Activated CD8-positive, alpha-beta memory T cell treated with anti-CD3 and anti-CD28 coated beads, Interleukin-2, amount 50 U/mL, for 1 hour (primary cell): ENCODE measurements around the gene BARHL2.

Experiments
- DNase-seq: peaks from one replicate; pipeline ENCODE4 v3.0.0-alpha.2; 2020; ENCODE audit errors: extremely low read depth

Gene BARHL2

GRCh38 chr1:90716552-90717355 lies at the start of gene BARHL2:
Gene BARHL2, minus strand, starts transcription at chr1:90717302. Its CDS starts 107 bp downstream, at chr1:90717195.
- DNase-seq, result no peak

GRCh38 chr1:90763930-90764329 lies 46.8 kb upstream of the BARHL2 start:
- no peak for DNase-seq

DNA sequence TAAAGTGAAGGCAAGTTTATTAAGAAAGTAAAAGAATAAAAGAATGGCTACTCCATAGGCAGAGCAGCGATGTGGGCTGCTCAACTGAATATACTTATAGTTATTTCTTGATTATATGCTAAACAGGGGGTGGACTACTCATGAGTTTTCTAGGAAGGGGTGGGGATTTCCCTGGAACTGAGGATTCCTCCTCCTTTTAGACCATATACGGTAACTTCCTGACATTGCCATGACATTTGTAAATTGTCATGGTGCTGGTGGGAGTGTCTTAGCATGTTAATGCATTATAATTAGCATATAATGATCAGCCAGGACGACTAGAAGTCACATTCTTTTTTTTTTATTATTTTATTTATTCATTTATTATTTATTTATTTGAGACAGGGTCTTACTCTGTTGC lies 46.4 kb upstream of the BARHL2 start:
- no peak for DNase-seq

- no peak for DNase-seq
Measured at GRCh38 chr1:90761781-90762589, 44.9 kb upstream of the BARHL2 start.

- no peak for DNase-seq
Measured at GRCh38 chr1:90761156-90761555, 44.1 kb upstream of the BARHL2 start.

DNA sequence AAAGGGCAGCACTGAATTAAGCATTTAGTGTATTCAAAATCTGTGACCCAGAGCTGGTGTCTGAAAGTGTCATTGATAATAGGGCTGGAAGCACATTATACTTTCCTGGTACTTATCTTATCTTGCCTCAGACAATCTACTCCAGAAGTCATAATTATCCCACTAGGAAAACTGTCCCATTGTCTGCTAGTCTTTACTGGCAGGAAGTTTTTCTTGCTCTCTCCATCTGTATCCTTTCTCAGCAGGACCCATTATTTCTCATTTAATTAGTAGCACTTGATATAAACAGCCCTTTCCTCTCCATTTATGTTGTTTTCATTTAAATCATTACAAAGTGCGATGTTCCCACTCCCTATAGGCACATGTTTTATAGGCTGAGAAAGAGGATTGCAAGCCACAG lies 36.5 kb upstream of the BARHL2 start:
- DNase-seq, result no peak

GRCh38 chr1:90748668-90749067 lies 31.6 kb upstream of the BARHL2 start:
- DNase-seq, result no peak

- DNase-seq, result no peak
Measured at GRCh38 chr1:90746857-90747256, 29.8 kb upstream of the BARHL2 start.

- no peak for DNase-seq
Measured at GRCh38 chr1:90745972-90746371, 28.9 kb upstream of the BARHL2 start.

GRCh38 chr1:90732136-90732535 lies 15.0 kb upstream of the BARHL2 start:
- no peak for DNase-seq

GRCh38 chr1:90731382-90732050 lies 14.4 kb upstream of the BARHL2 start:
- no peak for DNase-seq

DNA sequence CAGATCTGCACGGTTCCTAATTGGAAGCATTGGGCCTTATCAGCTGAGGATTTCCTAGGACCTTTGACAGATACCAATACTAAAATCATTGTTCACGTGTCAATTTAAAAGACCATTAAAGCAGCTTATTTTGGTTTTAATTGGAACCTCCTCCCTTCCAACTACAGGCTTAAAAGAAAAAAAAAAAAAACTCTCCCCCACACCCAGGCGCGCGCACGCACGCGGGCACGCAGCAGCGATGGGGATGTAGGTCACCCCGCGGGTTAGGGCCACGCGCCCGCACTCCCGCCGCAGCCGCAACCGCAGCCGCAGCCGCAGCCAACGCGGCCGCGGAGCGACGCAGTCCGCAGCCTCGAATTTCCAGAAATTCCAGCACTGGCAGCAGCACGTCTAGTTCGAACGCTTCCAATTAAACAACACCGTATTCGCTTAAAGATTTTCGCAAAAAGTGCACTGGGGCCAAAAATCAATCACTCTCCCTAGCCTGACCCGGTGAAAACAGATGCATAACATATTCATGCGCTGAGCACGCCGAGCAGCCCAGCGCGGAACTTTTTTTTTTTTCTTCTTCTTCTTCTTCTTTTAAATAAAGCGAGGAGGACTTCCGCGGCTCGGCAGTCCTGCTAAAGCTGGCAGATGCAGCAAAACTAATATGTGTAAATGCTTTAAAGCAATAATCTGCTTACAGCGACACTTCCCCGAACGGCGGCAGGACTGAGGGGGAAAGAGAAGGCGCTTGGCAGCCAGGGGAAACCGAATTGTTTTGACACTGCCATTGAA lies 13.3 kb upstream of the BARHL2 start:
- no peak for DNase-seq

- no peak for DNase-seq
Measured at GRCh38 chr1:90729504-90730242, 12.6 kb upstream of the BARHL2 start.

- DNase-seq, result no peak
Measured at GRCh38 chr1:90728502-90729287, 11.6 kb upstream of the BARHL2 start.

DNA sequence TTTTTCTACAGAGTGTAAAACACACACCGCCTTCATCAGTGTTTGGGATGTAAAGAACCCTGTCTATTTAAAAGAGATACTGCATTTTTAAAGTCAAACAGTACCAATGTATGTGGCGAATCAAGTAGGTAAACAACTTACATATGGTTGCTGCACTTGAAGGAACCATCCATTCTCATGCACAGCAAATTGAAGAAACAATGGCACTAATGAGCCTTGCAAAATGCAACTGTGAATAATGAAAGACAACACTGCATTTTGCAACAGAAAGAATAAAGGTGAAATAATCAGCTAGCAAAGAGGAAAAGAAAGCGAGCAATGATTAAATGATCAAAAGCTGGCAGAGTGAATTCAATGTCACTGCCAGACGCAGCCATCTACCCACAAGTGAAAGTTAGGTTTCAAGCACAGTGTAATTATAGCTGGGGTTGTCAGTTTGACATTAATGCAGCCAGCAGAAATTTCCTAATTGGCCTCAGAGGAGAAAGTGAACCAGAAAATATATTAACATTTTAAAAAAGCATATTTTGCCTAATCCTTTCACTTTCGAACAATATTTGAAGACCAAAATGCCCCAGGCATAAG lies 10.9 kb upstream of the BARHL2 start:
- DNase-seq, result no peak

- DNase-seq, result no peak
Measured at GRCh38 chr1:90726986-90727480, 9.9 kb upstream of the BARHL2 start.

DNA sequence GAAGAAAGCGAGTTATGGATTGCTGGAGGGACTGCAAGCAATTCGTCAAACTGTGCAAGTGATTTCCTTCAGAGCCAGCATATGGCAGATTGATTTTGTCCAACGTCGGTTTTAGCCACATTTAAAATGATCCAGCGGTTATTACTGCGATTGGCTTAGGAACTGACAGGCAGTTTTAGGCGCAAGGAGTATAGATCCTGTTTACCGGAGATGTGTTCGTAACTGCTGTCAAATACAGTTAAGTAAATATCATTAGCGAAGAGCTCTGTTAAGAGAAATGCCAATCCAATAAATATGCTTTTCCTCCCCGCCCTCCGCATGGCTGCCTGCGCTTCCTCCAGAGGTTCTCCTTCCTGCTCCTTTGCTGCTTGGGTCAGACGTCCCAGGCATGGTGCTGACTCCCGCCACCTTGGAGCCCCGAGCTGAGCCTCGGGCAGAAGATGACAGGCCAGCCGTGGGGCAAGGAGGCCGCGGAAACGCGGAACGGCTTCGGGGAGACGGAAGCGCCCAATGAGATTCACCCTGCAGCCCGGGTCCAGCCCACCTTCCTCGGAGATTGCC lies 9.4 kb upstream of the BARHL2 start:
- DNase-seq, result no peak

DNA sequence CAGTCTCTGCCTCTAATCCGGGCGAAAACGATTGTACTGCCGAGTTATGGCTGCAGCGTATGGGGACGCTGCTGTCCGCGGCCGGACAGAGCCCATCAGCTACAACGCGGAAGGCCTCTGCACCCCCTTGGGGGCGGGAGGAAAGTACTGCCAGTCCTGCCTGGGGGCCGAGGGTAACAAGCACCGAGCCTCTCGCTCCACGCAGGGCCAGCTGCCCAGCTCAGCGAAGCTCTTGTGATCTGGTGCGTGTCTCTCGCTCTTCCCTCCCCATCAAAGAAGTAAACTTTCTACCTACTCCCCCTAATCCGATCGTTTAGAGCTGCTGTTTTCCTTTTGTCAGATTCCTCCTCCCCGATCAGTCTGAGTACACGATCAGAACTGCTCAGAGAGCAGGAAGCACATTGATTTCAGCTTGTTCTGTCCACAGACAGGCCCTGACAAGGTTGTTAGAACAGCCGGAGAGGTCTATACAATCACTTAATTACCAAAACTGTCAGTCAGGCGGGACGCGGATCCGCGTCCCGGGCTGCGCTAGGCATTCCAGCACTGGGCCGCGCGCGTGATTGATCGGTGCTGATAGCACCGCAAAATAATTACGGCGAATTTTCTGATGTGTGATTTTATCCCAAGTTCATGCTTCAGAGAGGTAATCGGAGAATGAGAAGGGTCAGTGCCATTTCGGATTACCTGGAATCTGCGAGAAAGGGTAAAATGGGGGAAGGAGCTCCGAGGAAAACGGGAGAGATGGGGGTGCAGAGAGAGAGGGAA lies 8.7 kb upstream of the BARHL2 start:
- DNase-seq, result no peak
